HL-60 (cell line): ENCODE data around the gene STRIP2.
A peak's percentile ranks its signal among the peaks of the same experiment; 100 is the strongest.

Source experiments
- DNase-seq, 2 experiments: peaks; one replicate each; pipeline ENCODE4 v3.0.0-alpha.2; 2010 to 2020; ENCODE audit warnings: low read depth in 1 of 2, low spot score in 1 of 2
- H3K27ac ChIP-seq: fragments of 250-450 bp; sonication (Bioruptor Pico); replicated peaks from 2 replicates; pipeline ENCODE4 v1.5.1; 2020; ENCODE audit warnings: mild to moderate bottlenecking, moderate library complexity
- H3K27me3 ChIP-seq: fragments of 250-450 bp; sonication (Bioruptor Pico); 2 replicates; pipeline ENCODE4 v1.5.1; 2021; ENCODE audit warnings: mild to moderate bottlenecking, moderate library complexity; ENCODE audit not compliant: insufficient read depth, poor library complexity, severe bottlenecking
- H3K4me3 ChIP-seq: replicated peaks from 2 replicates; pipeline ENCODE4 v1.5.1; 2011; ENCODE audit warnings: mild to moderate bottlenecking, control low read depth, low read length; ENCODE audit not compliant: insufficient read depth
- CTCF ChIP-seq: IDR thresholded peaks from one replicate; pipeline ENCODE4 v1.5.1; 2011; ENCODE audit warnings: low read length, control low read depth, inconsistent platforms; ENCODE audit not compliant: insufficient read depth
- GABPA ChIP-seq: IDR thresholded peaks from 2 replicates; pipeline ENCODE4 v1.6.1; 2012; ENCODE audit warnings: low read depth
- POLR2AphosphoS5 ChIP-seq: IDR thresholded peaks from 2 replicates; pipeline ENCODE4 v1.6.1; 2012; ENCODE audit warnings: low read depth
- SPI1 ChIP-seq: IDR thresholded peaks from 2 replicates; pipeline ENCODE4 v1.6.1; 2012; ENCODE audit warnings: low read depth, mild to moderate bottlenecking, borderline replicate concordance
- TF ChIP-seq, protein P1 (sequence below): IDR thresholded peaks from 2 replicates; pipeline ENCODE4 v1.6.1; 2012; ENCODE audit warnings: low read depth; ENCODE audit not compliant: insufficient replicate concordance

Gene STRIP2

DNA sequence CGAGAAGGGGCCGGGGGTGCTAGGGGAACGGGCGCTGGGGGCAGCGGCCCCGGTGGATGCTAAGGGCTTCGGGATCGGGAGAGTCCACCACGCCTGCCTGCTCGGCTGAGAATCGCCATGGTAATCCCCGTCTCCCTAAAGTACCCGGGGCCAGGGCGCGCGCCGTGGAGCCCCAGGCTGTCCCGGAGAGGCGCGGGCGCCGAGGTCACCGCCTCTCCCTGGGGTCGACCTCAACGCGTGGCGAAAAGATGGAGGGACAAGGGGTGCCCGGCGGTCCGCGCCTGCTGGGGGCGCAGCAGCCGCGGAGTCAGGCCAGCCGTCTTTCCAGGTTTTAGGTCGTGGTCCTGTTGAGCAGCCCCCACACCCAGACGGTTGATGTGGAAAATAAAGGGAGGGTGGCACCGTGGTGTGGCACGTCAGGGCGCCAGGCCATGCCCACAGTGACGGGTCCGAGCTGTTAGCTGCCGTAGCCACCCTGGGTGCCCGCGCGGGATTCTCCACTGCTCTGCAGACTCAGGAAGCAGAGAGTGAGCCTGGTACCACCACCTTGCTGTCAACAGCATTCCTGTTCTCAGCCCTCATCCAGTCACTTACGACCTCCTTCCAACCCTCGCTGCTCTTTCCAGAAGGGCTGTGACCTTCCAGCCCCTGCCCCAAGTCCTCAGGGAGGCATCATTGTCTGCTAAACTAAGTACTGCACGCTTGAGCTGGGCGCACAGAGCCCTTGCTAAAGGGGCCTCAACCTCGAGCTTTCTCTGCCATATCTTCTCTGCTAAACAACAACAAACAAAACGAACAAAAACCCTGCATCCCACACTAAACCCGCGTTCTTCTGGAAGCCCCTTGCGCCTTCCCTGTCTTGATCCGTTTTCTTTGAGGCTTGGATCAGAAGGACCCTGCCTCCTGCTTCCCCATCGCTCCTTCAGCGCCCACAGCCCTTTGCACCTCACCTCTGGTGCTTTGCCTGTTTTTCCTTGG is 68.8 kb downstream of the STRIP2 start:
- H3K27ac ChIP-seq: no peak overlapping the region
- no peak for TF ChIP-seq GABPA
- TF ChIP-seq SPI1: no peak
- TF ChIP-seq CTCF: no peak
- TF ChIP-seq, protein P1, sequence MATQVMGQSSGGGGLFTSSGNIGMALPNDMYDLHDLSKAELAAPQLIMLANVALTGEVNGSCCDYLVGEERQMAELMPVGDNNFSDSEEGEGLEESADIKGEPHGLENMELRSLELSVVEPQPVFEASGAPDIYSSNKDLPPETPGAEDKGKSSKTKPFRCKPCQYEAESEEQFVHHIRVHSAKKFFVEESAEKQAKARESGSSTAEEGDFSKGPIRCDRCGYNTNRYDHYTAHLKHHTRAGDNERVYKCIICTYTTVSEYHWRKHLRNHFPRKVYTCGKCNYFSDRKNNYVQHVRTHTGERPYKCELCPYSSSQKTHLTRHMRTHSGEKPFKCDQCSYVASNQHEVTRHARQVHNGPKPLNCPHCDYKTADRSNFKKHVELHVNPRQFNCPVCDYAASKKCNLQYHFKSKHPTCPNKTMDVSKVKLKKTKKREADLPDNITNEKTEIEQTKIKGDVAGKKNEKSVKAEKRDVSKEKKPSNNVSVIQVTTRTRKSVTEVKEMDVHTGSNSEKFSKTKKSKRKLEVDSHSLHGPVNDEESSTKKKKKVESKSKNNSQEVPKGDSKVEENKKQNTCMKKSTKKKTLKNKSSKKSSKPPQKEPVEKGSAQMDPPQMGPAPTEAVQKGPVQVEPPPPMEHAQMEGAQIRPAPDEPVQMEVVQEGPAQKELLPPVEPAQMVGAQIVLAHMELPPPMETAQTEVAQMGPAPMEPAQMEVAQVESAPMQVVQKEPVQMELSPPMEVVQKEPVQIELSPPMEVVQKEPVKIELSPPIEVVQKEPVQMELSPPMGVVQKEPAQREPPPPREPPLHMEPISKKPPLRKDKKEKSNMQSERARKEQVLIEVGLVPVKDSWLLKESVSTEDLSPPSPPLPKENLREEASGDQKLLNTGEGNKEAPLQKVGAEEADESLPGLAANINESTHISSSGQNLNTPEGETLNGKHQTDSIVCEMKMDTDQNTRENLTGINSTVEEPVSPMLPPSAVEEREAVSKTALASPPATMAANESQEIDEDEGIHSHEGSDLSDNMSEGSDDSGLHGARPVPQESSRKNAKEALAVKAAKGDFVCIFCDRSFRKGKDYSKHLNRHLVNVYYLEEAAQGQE: no peak
- TF ChIP-seq POLR2AphosphoS5: no peak
- no peak for DNase-seq

GRCh38 chr7:129503725-129504124 is 69.5 kb downstream of the STRIP2 start:
- Histone ChIP-seq H3K27ac (no peak overlapping the region), H3K27me3 (peaks cover 5% of the 10 kb centered on the region), H3K4me3 (no peak overlapping the region)
- DNase-seq: no peak
- TF ChIP-seq, protein P1: no peak
- TF ChIP-seq CTCF: no peak
- TF ChIP-seq POLR2AphosphoS5: no peak
- no peak for TF ChIP-seq GABPA
- TF ChIP-seq SPI1: no peak

More for the DNA sequence above, 68.8 kb downstream of the STRIP2 start:
- Histone ChIP-seq H3K4me3 (peak overlapping the region; percentile 64), H3K27me3 (peaks cover 5% of the 10 kb centered on the region)

DNA sequence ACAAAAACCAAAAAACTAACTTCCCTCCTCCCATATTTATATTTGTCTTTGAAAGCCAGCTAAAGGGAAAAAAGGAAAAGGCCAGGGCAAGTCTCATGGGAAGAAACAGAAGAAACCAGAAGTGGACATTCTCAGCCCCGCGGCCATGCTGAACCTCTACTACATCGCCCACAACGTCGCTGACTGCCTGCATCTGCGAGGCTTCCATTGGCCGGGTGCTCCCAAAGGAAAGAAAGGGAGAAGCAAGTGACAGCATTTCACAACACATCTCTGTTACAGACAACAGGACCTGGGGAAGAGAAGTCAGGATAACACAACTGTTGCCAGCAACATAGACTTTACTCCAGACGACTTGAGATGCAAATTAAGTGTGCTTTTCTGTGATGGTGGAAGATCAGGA is 78.0 kb downstream of the STRIP2 start:
- no peak overlapping the region for H3K27ac ChIP-seq
- TF ChIP-seq GABPA (no peak), POLR2AphosphoS5 (no peak), SPI1 (no peak), CTCF (no peak)
- TF ChIP-seq, protein P1: no peak

More for the DNA sequence above, 78.0 kb downstream of the STRIP2 start:
- Histone ChIP-seq H3K4me3 (no peak overlapping the region), H3K27me3 (no peaks in the 10 kb centered on the region)
- no peak for DNase-seq
